Mesenchymal stem cell (in vitro differentiated cells and primary cell): ENCODE data around the gene HDAC7.

Experiments used
- DNase-seq: peaks from one replicate; pipeline ENCODE4 v3.0.0-alpha.2; 2013
- H2AFZ ChIP-seq: one replicate; pipeline ENCODE4 v1.6.1; 2013; ENCODE audit warnings: low read depth, mild to moderate bottlenecking, control low read depth, inconsistent platforms, low read length, moderate library complexity
- H2AK5ac ChIP-seq: 2 replicates; pipeline ENCODE4 v1.6.1; 2013; ENCODE audit warnings: low read length, moderate library complexity, mild to moderate bottlenecking, inconsistent platforms; ENCODE audit not compliant: severe bottlenecking
- H2BK120ac ChIP-seq: one replicate; pipeline ENCODE4 v1.6.1; 2013; ENCODE audit warnings: low read depth, mild to moderate bottlenecking, inconsistent platforms, low read length, moderate library complexity
- H2BK12ac ChIP-seq, 2 experiments: one replicate each; pipeline ENCODE4 v1.6.1; 2013; ENCODE audit warnings: inconsistent platforms in 2 of 2, low read length in 2 of 2, mild to moderate bottlenecking in 2 of 2, moderate library complexity in 2 of 2, control low read depth in 1 of 2
- H2BK15ac ChIP-seq: one replicate; pipeline ENCODE4 v1.6.1; 2013; ENCODE audit warnings: mild to moderate bottlenecking, low read depth, inconsistent platforms; ENCODE audit not compliant: poor library complexity, severe bottlenecking
- H2BK5ac ChIP-seq: 2 replicates; pipeline ENCODE4 v1.6.1; 2013; ENCODE audit warnings: low read depth, mild to moderate bottlenecking, low read length, control low read depth, inconsistent platforms; ENCODE audit not compliant: poor library complexity, severe bottlenecking
- H3K14ac ChIP-seq, 2 experiments: one replicate each; pipeline ENCODE4 v1.6.1; 2013; ENCODE audit warnings: inconsistent platforms in 2 of 2, low read length in 2 of 2, control low read depth in 1 of 2, mild to moderate bottlenecking in 1 of 2, moderate library complexity in 1 of 2
- H3K18ac ChIP-seq, 2 experiments: one replicate each; pipeline ENCODE4 v1.6.1; 2013; ENCODE audit warnings: inconsistent platforms in 2 of 2, low read length in 2 of 2, control low read depth in 1 of 2, low read depth in 1 of 2, mild to moderate bottlenecking in 1 of 2
- H3K23ac ChIP-seq, 2 experiments: one replicate each; pipeline ENCODE4 v1.6.1; 2013; ENCODE audit warnings: inconsistent platforms in 2 of 2, low read length in 2 of 2, mild to moderate bottlenecking in 2 of 2, moderate library complexity in 2 of 2, control low read depth in 1 of 2
- H3K27ac ChIP-seq: 2 replicates; pipeline ENCODE4 v1.5.1; 2013; ENCODE audit warnings: mild to moderate bottlenecking, moderate library complexity, low read length, control low read depth, inconsistent platforms; ENCODE audit not compliant: poor library complexity, severe bottlenecking
- H3K27me3 ChIP-seq, 2 experiments: 2 replicates each; pipeline versions ENCODE4 v1.6.1 to v1.7.0; 2013; ENCODE audit warnings: low read length in 2 of 2, mild to moderate bottlenecking in 2 of 2, moderate library complexity in 2 of 2, control low read depth in 1 of 2, inconsistent platforms in 1 of 2; ENCODE audit not compliant: control insufficient read depth in 1 of 2, insufficient read depth in 1 of 2
- H3K36me3 ChIP-seq, 2 experiments: 2 replicates each; pipeline versions ENCODE4 v1.6.1 to v1.7.0; 2013; ENCODE audit warnings: low read length in 2 of 2, control low read depth in 1 of 2, inconsistent platforms in 1 of 2, low read depth in 1 of 2, mild to moderate bottlenecking in 1 of 2; ENCODE audit not compliant: insufficient read depth in 2 of 2, control insufficient read depth in 1 of 2
- H3K4ac ChIP-seq, 2 experiments: one replicate each; pipeline ENCODE4 v1.6.1; 2013; ENCODE audit warnings: inconsistent platforms in 2 of 2, low read length in 2 of 2, mild to moderate bottlenecking in 2 of 2, moderate library complexity in 2 of 2, control low read depth in 1 of 2, low read depth in 1 of 2
- H3K4me1 ChIP-seq: 2 replicates; pipeline ENCODE4 v1.6.1; 2013; ENCODE audit warnings: low read depth, low read length, control low read depth; ENCODE audit not compliant: control insufficient read depth, insufficient read depth
- H3K4me2 ChIP-seq: 2 replicates; pipeline ENCODE4 v1.6.1; 2013; ENCODE audit warnings: low read length, mild to moderate bottlenecking, inconsistent platforms; ENCODE audit not compliant: poor library complexity, severe bottlenecking
- H3K4me3 ChIP-seq, 2 experiments: 2 replicates each; pipeline versions ENCODE4 v1.5.1 to v1.7.0; 2013; ENCODE audit warnings: low read length in 2 of 2, mild to moderate bottlenecking in 2 of 2, control low read depth in 1 of 2, low read depth in 1 of 2; ENCODE audit not compliant: insufficient read depth in 1 of 2
- H3K79me1 ChIP-seq: replicated peaks from 2 replicates; pipeline ENCODE4 v1.6.1; 2013; ENCODE audit warnings: mild to moderate bottlenecking, control low read depth, low read length, inconsistent platforms; ENCODE audit not compliant: poor library complexity, severe bottlenecking
- H3K9ac ChIP-seq: 2 replicates; pipeline ENCODE4 v1.7.0; 2013; ENCODE audit warnings: mild to moderate bottlenecking, low read length, moderate library complexity
- H3K9me3 ChIP-seq: 2 replicates; pipeline ENCODE4 v1.7.0; 2013; ENCODE audit warnings: mild to moderate bottlenecking, low read length; ENCODE audit not compliant: control insufficient read depth
- H4K8ac ChIP-seq: one replicate; pipeline ENCODE4 v1.6.1; 2013; ENCODE audit warnings: inconsistent platforms, mild to moderate bottlenecking, low read length, moderate library complexity
- H4K91ac ChIP-seq: one replicate; pipeline ENCODE4 v1.6.1; 2013; ENCODE audit warnings: mild to moderate bottlenecking, low read length, inconsistent platforms
- WGBS: methylation state at CpG from one replicate; pipeline ENCODE4 v1.1.7; 2013; ENCODE audit warnings: mixed read lengths; 5-methylcytosine and 5-hydroxymethylcytosine counted together

Gene HDAC7

DNA sequence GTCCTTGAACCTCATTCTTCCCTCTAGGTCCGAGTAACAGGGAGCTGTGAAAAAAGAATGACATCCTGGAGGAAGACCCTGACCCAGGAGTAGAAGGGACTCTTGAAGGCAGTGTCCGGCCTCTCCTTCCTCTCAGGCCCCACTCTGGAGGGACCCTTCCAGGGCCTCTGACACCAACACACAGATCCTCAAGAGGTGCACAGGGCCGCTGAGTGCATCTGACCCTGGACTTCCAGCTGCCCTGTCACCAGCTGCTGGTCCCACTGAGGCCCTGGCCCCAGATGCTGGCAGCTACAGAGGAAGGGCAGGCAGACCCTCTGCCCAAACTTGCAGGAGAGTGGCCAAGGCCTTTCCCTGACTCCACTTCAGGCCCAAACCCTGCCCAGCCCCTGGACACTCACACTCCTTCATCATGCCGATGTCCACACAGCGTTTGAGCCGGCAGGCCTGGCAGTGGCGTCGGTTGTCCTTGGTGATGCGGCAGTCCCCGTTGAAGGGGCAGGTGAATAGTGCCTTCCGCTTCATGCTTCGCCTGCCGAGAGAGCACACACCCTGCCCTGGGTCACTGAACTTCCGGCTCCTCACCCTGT lies 45.0 kb upstream of the HDAC7 start:
- no peak overlapping the region for H2BK12ac ChIP-seq
- DNase-seq: no peak
- H3K9me3 ChIP-seq: no peaks in the 10 kb centered on the region
- H2BK120ac ChIP-seq: no peak overlapping the region
- H3K18ac ChIP-seq: no peak overlapping the region
- no peak overlapping the region for H4K91ac ChIP-seq
- no peak overlapping the region for H2AK5ac ChIP-seq
- H3K4me1 ChIP-seq: peaks cover 6% of the 10 kb centered on the region
- no peaks in the 10 kb centered on the region for H3K27me3 ChIP-seq
- H3K23ac ChIP-seq: no peak overlapping the region
- no peak overlapping the region for H3K4me2 ChIP-seq
- WGBS: 95% methylated on average over 14 of the region's 14 CpGs
- H3K4me3 ChIP-seq: no peak overlapping the region
- no peak overlapping the region for H2AFZ ChIP-seq
- no peak overlapping the region for H3K4ac ChIP-seq
- no peak overlapping the region for H4K8ac ChIP-seq
- H2BK15ac ChIP-seq: no peak overlapping the region
- no peak overlapping the region for H3K27ac ChIP-seq
- peaks cover 0 to 53% of the 10 kb centered on the region in 2 experiments for H3K36me3 ChIP-seq
- H2BK5ac ChIP-seq: no peak overlapping the region
- H3K9ac ChIP-seq: no peak overlapping the region
- no peak overlapping the region for H3K14ac ChIP-seq
- H3K79me1 ChIP-seq: no peaks in the 10 kb centered on the region

DNA sequence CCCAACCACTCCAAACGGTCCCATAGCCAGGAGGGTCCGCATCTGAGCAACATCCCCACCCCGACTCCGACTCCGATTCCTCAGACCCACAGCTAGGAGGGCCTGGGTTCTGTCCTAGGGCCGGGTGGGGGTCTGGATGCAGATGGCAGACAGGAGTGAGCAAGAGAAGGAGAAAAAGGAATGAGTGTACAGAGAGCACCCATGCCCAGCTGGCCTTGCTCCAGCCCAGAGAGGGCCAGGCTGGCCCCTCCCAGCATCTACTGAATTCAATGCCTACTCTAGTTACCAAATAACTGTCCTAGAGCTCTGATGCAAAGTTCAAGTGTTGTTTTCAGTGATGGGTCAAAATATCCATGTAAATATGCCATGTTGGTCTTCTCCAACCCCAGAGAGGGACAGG lies 44.3 kb upstream of the HDAC7 start:
- peak overlapping the region in 1 of 2 experiments; percentile 5 for H3K4ac ChIP-seq
- peaks cover 0 to 60% of the 10 kb centered on the region in 2 experiments for H3K36me3 ChIP-seq
- H2AFZ ChIP-seq: no peak overlapping the region
- H2AK5ac ChIP-seq: no peak overlapping the region
- no peak overlapping the region for H4K91ac ChIP-seq
- no peak overlapping the region for H2BK120ac ChIP-seq
- H3K27me3 ChIP-seq: no peaks in the 10 kb centered on the region
- no peaks in the 10 kb centered on the region for H3K79me1 ChIP-seq
- no peak overlapping the region for H2BK5ac ChIP-seq
- H2BK15ac ChIP-seq: no peak overlapping the region
- H3K4me2 ChIP-seq: no peak overlapping the region
- H3K27ac ChIP-seq: no peak overlapping the region
- DNase-seq: no peak
- no peak overlapping the region for H3K14ac ChIP-seq
- H3K9ac ChIP-seq: no peak overlapping the region
- no peak overlapping the region for H4K8ac ChIP-seq
- H3K18ac ChIP-seq: no peak overlapping the region
- H3K4me3 ChIP-seq: no peak overlapping the region
- 79% methylated on average over 6 of the region's 6 CpGs for WGBS
- H3K23ac ChIP-seq: no peak overlapping the region
- no peaks in the 10 kb centered on the region for H3K9me3 ChIP-seq
- H2BK12ac ChIP-seq: no peak overlapping the region
- peaks cover 6% of the 10 kb centered on the region for H3K4me1 ChIP-seq

DNA sequence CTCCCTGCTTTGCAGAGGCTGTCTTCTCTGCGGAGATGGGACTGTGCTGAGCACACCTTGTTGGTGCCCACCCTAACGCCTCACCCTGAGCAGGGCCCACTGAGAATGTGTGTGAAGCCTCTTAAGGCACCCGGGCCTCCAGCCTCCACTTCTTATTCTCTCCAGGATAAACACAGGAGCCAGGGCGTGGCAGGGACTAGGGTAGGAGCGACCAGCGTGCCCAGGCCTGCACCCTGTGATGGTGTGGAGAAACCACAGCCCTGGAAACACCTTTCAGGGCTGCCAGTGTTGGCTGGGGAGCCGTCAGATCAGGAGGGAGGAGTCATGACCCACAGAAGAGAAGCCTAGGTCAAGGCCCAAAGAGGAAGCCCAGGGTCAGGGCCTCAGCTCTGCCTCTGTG lies 43.8 kb upstream of the HDAC7 start:
- H2BK120ac ChIP-seq: no peak overlapping the region
- H3K36me3 ChIP-seq: peaks cover 0 to 64% of the 10 kb centered on the region in 2 experiments
- H3K4me1 ChIP-seq: peaks cover 6% of the 10 kb centered on the region
- no peak overlapping the region for H3K14ac ChIP-seq
- H3K4me3 ChIP-seq: no peak overlapping the region
- H3K79me1 ChIP-seq: no peaks in the 10 kb centered on the region
- 88% methylated on average over 7 of the region's 7 CpGs for WGBS
- no peak overlapping the region for H3K27ac ChIP-seq
- H4K91ac ChIP-seq: no peak overlapping the region
- H2AFZ ChIP-seq: no peak overlapping the region
- no peak overlapping the region for H3K4ac ChIP-seq
- no peak overlapping the region for H2BK15ac ChIP-seq
- no peaks in the 10 kb centered on the region for H3K9me3 ChIP-seq
- H2BK12ac ChIP-seq: no peak overlapping the region
- no peak overlapping the region for H3K4me2 ChIP-seq
- H3K18ac ChIP-seq: no peak overlapping the region
- no peak overlapping the region for H2BK5ac ChIP-seq
- no peaks in the 10 kb centered on the region for H3K27me3 ChIP-seq
- no peak overlapping the region for H3K23ac ChIP-seq
- H2AK5ac ChIP-seq: no peak overlapping the region
- DNase-seq: no peak
- H4K8ac ChIP-seq: no peak overlapping the region
- H3K9ac ChIP-seq: no peak overlapping the region

DNA sequence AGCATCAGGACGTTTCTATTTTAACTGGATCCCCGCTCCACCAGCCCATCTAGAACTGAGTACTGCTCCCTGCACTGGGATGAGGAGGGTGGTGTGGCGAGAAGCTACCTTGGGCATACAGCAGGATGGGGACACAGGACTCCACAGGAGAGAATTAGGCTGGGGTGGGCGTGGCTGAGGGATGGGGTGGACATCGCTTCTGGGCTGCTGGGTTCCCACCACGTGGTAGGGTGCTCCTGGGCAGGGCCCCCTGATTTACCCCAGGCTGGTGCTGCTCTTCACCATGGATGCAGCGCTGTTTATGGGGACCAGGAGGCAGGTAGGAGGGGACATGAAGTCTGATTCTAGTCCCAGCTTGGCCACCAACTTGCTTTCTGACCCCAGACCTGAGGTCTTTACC lies 43.2 kb upstream of the HDAC7 start:
- Histone ChIP-seq H3K18ac (no peak overlapping the region), H3K9me3 (no peaks in the 10 kb centered on the region), H3K36me3 (peaks cover 0 to 65% of the 10 kb centered on the region in 2 experiments), H4K91ac (no peak overlapping the region), H3K14ac (no peak overlapping the region), H2BK15ac (no peak overlapping the region), H3K4ac (no peak overlapping the region), H3K4me1 (peaks cover 4% of the 10 kb centered on the region), H3K79me1 (no peaks in the 10 kb centered on the region), H3K4me2 (no peak overlapping the region), H2BK5ac (no peak overlapping the region), H3K27me3 (no peaks in the 10 kb centered on the region), H2AK5ac (no peak overlapping the region), H2AFZ (no peak overlapping the region), H3K9ac (no peak overlapping the region), H3K23ac (no peak overlapping the region), H3K27ac (no peak overlapping the region), H4K8ac (no peak overlapping the region), H2BK120ac (no peak overlapping the region), H3K4me3 (no peak overlapping the region), H2BK12ac (no peak overlapping the region)
- no peak for DNase-seq
- WGBS: 94% methylated on average over 7 of the region's 7 CpGs
